HG03196 (cell line): ENCODE data around the gene EPHB2.

Experiments used
- ATAC-seq: cut with Tn5 transposase; IDR thresholded peaks from one replicate; pipeline ENCODE4 v1.9.1; 2021; ENCODE audit not compliant: unreplicated experiment

EPHB2 gene

GRCh38 chr1:22908880-22909426, 198.3 kb downstream of the EPHB2 start:
- ATAC-seq = no peak

DNA sequence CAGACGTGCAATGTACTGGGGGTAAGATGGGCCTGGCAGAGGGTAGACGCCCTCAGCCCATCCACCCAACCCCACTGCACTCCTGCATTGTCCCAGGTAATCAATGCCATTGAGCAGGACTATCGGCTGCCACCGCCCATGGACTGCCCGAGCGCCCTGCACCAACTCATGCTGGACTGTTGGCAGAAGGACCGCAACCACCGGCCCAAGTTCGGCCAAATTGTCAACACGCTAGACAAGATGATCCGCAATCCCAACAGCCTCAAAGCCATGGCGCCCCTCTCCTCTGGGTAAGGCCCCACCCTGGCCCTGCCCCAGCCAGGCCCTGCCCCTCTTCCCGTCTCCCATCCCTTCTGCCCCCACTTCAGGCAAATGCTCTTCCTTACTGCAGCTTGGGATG, 199.6 kb downstream of the EPHB2 start:
- no peak for ATAC-seq

DNA sequence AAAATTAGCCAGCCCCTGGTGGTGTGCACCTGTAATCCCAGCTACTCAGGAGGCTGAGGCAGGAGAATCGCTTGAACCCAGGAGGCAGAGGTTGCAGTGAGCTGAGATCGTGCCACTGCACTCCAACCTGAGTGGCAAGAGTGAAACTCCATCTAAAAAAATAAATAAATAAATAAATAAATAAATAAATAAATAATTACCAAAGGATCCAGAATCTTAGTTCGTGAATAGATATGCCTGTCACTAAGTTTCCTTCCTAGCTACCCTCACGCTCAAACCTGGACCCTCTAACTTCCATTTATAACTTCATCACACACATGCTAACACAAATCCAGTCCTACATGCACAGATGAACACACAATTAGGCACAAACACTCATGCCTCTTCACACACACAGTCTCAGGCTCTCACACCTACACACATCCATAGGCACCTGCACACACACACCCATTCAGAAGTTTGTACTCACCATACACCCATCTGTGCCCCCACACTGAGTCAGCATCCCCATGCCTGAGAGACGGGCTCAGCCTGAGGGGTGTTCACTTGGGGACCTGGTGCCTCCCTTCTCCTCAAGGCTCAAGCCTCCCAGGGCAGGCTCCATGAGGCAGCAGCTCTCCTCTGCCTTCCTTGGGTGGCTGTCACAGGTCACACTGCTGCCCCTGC, 200.5 kb downstream of the EPHB2 start:
- no peak for ATAC-seq

GRCh38 chr1:22912311-22912710, 201.7 kb downstream of the EPHB2 start:
- ATAC-seq = no peak

GRCh38 chr1:22913421-22914141, 202.9 kb downstream of the EPHB2 start:
- ATAC-seq = no peak

GRCh38 chr1:22914156-22914555, 203.5 kb downstream of the EPHB2 start:
- no peak for ATAC-seq

GRCh38 chr1:22914633-22915217, 204.1 kb downstream of the EPHB2 start:
- no peak for ATAC-seq

GRCh38 chr1:22915231-22915630, 204.6 kb downstream of the EPHB2 start:
- no peak for ATAC-seq

- ATAC-seq = no peak
Observed at GRCh38 chr1:22915816-22916470, 205.3 kb downstream of the EPHB2 start.

DNA sequence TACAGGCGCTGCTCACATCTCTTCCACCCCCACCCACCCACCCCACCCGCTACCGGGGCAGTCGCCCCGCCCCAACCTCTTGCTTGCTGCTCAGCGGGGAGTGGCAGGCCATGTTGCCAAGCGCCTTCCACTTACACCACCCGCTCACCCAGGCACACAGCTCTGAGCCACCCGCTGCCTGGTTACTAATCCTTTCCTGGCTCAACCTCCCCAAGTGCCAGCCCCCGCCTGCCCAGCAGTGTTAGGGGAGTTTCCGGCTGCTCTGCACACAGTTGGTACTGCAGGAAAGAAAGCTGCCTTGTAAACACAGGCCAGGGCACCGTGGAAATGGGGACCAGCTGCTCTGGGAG, 205.8 kb downstream of the EPHB2 start:
- no peak for ATAC-seq

DNA sequence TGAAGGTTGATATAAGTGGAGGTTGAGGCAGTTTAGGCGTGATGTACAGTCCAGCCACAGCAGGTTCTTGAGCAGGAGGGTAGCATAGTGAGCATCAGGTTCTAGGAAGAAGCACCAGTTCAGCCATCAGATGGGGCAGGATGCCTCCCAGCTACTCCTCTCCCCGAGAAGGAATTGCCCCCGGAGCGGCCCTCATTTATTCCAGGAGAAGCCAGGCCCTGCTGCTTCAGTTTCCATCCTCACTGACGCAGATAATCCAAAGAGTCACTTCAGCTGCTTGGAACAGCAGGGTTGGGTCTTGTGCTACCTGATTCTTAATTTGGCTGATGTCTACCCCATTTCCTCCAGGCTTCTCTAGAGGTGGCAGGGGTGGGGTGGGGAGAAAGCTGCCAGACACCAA, 207.3 kb downstream of the EPHB2 start:
- no peak for ATAC-seq

GRCh38 chr1:22918644-22919043, 208.0 kb downstream of the EPHB2 start:
- no peak for ATAC-seq

GRCh38 chr1:22919341-22920025, 208.8 kb downstream of the EPHB2 start:
- ATAC-seq = no peak

DNA sequence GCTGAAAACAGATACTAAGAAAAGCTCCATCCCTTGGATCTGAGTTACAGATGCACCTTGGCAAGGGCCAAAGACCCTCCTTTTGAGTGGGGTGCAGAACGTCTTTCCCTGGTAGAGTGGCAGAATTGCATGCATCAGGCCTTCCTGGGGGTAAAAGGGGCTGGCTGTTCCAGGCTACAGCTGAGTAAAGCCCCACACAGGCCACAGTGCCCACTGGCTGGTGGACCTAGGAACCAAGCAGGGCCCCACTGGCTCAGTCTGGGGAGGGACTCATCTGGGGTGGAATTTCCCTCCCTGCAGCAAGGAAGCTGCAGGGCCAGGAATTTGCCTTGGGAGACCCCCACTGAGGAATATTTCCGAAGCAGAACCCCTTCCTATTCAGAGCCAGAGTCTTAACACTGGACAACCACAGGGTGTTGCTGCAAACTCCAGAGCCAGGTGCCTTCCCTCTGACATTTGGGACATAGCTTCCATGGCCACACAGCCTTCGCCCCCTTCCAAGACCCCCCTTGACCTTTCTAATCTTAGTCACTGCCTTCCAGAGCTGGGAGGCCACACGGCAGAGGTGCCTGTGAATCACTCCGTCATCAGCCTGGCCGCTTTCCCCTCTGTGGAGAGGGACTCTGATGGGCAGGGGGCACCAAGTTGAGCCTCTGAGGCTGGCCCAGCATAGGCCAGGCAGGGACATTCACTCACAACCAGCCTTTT, 209.5 kb downstream of the EPHB2 start:
- no peak for ATAC-seq

- ATAC-seq = no peak
Observed at GRCh38 chr1:22920734-22921451, 210.3 kb downstream of the EPHB2 start.

- no peak for ATAC-seq
Observed at GRCh38 chr1:22921452-22922126, 210.9 kb downstream of the EPHB2 start.

DNA sequence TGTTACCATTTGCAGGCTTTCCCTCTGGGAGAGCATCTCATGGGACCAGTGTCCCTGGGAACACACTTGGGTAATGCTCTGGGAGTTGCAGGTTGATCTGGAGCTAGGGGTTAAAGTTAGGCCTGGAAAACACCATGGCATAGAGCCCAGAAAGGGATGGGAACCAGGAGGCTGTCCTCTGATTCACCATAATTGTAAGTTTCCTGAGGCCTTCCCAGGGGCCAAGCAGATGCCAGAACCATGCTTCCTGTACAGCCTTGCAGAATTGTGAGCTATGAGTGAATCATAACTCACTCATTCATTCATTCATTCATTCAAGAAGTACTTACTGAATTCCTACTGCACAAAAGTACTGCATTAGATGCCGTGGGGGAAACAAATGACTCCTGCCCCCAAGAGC, 212.0 kb downstream of the EPHB2 start:
- no peak for ATAC-seq

GRCh38 chr1:22925111-22925510, 214.5 kb downstream of the EPHB2 start:
- no peak for ATAC-seq

GRCh38 chr1:22930240-22930912, 219.7 kb downstream of the EPHB2 start:
- ATAC-seq = no peak
